SK-N-SH (cell line): Measurements from ENCODE around the gene C3orf20. TPM values are rescaled to one million over a fixed set of nuclear protein-coding genes. Genes with fewer than 3 reads are reported as not detected.

Source experiments
- CTCF ChIA-PET: fragments of 300-600, 350-600 bp; formaldehyde crosslinking; extraction: SDS; loops from one replicate; lab custom pipeline; 2021; lab: Yijun Ruan, JAX
- POLR2A ChIA-PET: fragments of 350-600 bp; sonication (Branson Sonifier 250); formaldehyde crosslinking; extraction: SDS; loops from one replicate; lab custom pipeline; 2020; ENCODE audit warnings: antibody characterized with exemption, inconsistent platforms; lab: Yijun Ruan, JAX
- DNase-seq: peaks from one replicate; pipeline ENCODE4 v3.0.0; 2012
- H2AFZ ChIP-seq: fragments of 200-600 bp; sonication (generic); 2 replicates; pipeline ENCODE4 v1.8.1; 2016; ENCODE audit warnings: antibody characterized with exemption, mild to moderate bottlenecking, low read depth
- H3F3A ChIP-seq: fragments of 200-600 bp; sonication (generic); replicated peaks from 2 replicates; pipeline ENCODE3; 2016; ENCODE audit warnings: antibody characterized with exemption, mild to moderate bottlenecking; ENCODE audit not compliant: insufficient read depth
- H3K27ac ChIP-seq, 2 experiments: fragments of 200-500 bp in 1 of 2; fragments of 200-600 bp in 1 of 2; sonication (Bioruptor generic) in 1 of 2; sonication (generic), shearing (Covaris generic) in 1 of 2; 2 replicates each; pipeline versions ENCODE4 v1.5.1 to v1.6.1; 2014 to 2016; ENCODE audit warnings: low read depth in 2 of 2, inconsistent platforms in 1 of 2, low read length in 1 of 2, mild to moderate bottlenecking in 1 of 2, mixed read lengths in 1 of 2
- H3K27me3 ChIP-seq: fragments of 200-600 bp; sonication (generic), shearing (Covaris generic); 2 replicates; pipeline ENCODE4 v1.6.1; 2016; ENCODE audit warnings: mixed run types; ENCODE audit not compliant: insufficient read depth
- H3K36me3 ChIP-seq, 2 experiments: fragments of 200-500 bp in 1 of 2; fragments of 200-600 bp in 1 of 2; sonication (Bioruptor generic) in 1 of 2; sonication (generic) in 1 of 2; replicated peaks in 1 of 2; 2 replicates each; pipeline versions ENCODE3 to v1.5.1; 2014 to 2016; ENCODE audit warnings: low read length in 1 of 2, mild to moderate bottlenecking in 1 of 2; ENCODE audit not compliant: insufficient read depth in 2 of 2, control insufficient read depth in 1 of 2
- H3K4me1 ChIP-seq, 2 experiments: fragments of 200-500 bp in 1 of 2; fragments of 200-600 bp in 1 of 2; sonication (Bioruptor generic) in 1 of 2; sonication (generic), shearing (Covaris generic) in 1 of 2; 2 replicates each; pipeline versions ENCODE4 v1.5.1 to v1.6.1; 2014 to 2016; ENCODE audit warnings: low read depth in 1 of 2, low read length in 1 of 2, mixed run types in 1 of 2; ENCODE audit not compliant: insufficient read depth in 2 of 2, control insufficient read depth in 1 of 2
- H3K4me2 ChIP-seq: fragments of 200-600 bp; sonication (generic), shearing (Covaris generic); 2 replicates; pipeline ENCODE4 v1.6.1; 2017; ENCODE audit warnings: mixed run types
- H3K4me3 ChIP-seq, 2 experiments: fragments of 200-500 bp in 1 of 2; fragments of 200-600 bp in 1 of 2; sonication (Bioruptor generic) in 1 of 2; sonication (generic), shearing (Covaris generic) in 1 of 2; 2 replicates each; pipeline versions ENCODE4 v1.5.1 to v1.8.1; 2014 to 2016; ENCODE audit warnings: low read depth in 2 of 2, inconsistent platforms in 1 of 2, low read length in 1 of 2, mild to moderate bottlenecking in 1 of 2, mixed read lengths in 1 of 2, moderate library complexity in 1 of 2
- H3K79me2 ChIP-seq: fragments of 200-600 bp; sonication (generic); 2 replicates; pipeline ENCODE4 v1.8.1; 2017; ENCODE audit warnings: mild to moderate bottlenecking; ENCODE audit not compliant: insufficient read depth
- H3K9ac ChIP-seq: fragments of 200-600 bp; sonication (generic); 2 replicates; pipeline ENCODE4 v1.6.1; 2017; ENCODE audit warnings: mixed run types
- H3K9me2 ChIP-seq: fragments of 200-600 bp; sonication (generic); 2 replicates; pipeline ENCODE4 v1.6.1; 2017; ENCODE audit warnings: mixed run types
- H3K9me3 ChIP-seq: fragments of 200-600 bp; sonication (generic); 2 replicates; pipeline ENCODE4 v1.6.1; 2017; ENCODE audit warnings: mixed run types, mild to moderate bottlenecking, moderate library complexity
- H4K20me1 ChIP-seq: fragments of 200-600 bp; sonication (generic); 2 replicates; pipeline ENCODE4 v1.6.1; 2017; ENCODE audit warnings: mild to moderate bottlenecking, mixed run types; ENCODE audit not compliant: insufficient read depth
- EZH2phosphoT487 ChIP-seq: fragments of 200-600 bp; sonication (generic); IDR thresholded peaks from 2 replicates; pipeline ENCODE4 v1.6.1; 2017; ENCODE audit warnings: low read depth, mixed run types, mild to moderate bottlenecking, antibody characterized with exemption, moderate library complexity, borderline replicate concordance
- FOSL2 ChIP-seq: IDR thresholded peaks from 2 replicates; pipeline ENCODE4 v1.4.0; 2012; ENCODE audit warnings: low read depth, mild to moderate bottlenecking, moderate library complexity, borderline replicate concordance
- FOXJ3 ChIP-seq: sonication (generic); formaldehyde crosslinking; IDR thresholded peaks from 2 replicates; pipeline ENCODE4 v1.5.1; 2020; ENCODE audit warnings: mild to moderate bottlenecking, missing genetic modification reagents
- MEF2A ChIP-seq: IDR thresholded peaks from 2 replicates; pipeline ENCODE4 v1.4.0; 2012; ENCODE audit warnings: low read depth, borderline replicate concordance
- MXI1 ChIP-seq: IDR thresholded peaks from 2 replicates; pipeline ENCODE4 v1.6.1; 2012; ENCODE audit warnings: mild to moderate bottlenecking, low read depth, low read length, improper control_type of control experiment
- NFIC ChIP-seq: IDR thresholded peaks from 2 replicates; pipeline ENCODE4 v1.4.0; 2012; ENCODE audit warnings: borderline replicate concordance
- POLR2AphosphoS5 ChIP-seq: IDR thresholded peaks from 2 replicates; pipeline ENCODE4 v1.6.1; 2012; ENCODE audit warnings: low read depth, low read length
- RAD21 ChIP-seq: IDR thresholded peaks from 2 replicates; pipeline ENCODE4 v1.6.1; 2012; ENCODE audit warnings: mild to moderate bottlenecking, low read length
- REST ChIP-seq: IDR thresholded peaks from 2 replicates; pipeline ENCODE4 v1.6.1; 2012; ENCODE audit warnings: mild to moderate bottlenecking, low read depth, low read length, moderate library complexity
- RFX5 ChIP-seq: IDR thresholded peaks from 2 replicates; pipeline ENCODE4 v1.6.1; 2012; ENCODE audit warnings: mild to moderate bottlenecking, improper control_type of control experiment, low read length
- RXRA ChIP-seq: IDR thresholded peaks from 2 replicates; pipeline ENCODE4 v1.4.0; 2012; ENCODE audit warnings: low read depth, mild to moderate bottlenecking, borderline replicate concordance
- SIN3A ChIP-seq: IDR thresholded peaks from 2 replicates; pipeline ENCODE4 v1.6.1; 2012; ENCODE audit warnings: low read depth, mild to moderate bottlenecking, low read length, moderate library complexity, borderline replicate concordance
- USF2 ChIP-seq: fragments of 150-350 bp; IDR thresholded peaks from 2 replicates; pipeline ENCODE4 v1.6.1; 2017; ENCODE audit warnings: antibody characterized with exemption, low read length, low read depth, borderline replicate concordance
- WGBS: methylation state at CpG from one replicate; pipeline ENCODE4 v1.1.6; 2017; ENCODE audit warnings: low lambda C conversion rate; 5-methylcytosine and 5-hydroxymethylcytosine counted together
- polyA plus RNA-seq, 3 experiments: library from polyadenylated mRNA; depleted of rRNA; stranded (reverse); fragments of >200 nt; gene quantifications; 2 replicates each; pipeline ENCODE4 v1.2.3, GENCODE V29; 2012

C3orf20 gene
- polyA plus RNA-seq, 1 of the 3 experiments (the other 2 are of a cell fraction), result not detected

GRCh38 chr3:14796403-14797077, 121.6 kb downstream of the C3orf20 start (continued):
- TF ChIP-seq REST (no peak), RAD21 (no peak), NFIC (no peak), MEF2A (no peak), EZH2phosphoT487 (no peak), SIN3A (no peak), POLR2AphosphoS5 (no peak), USF2 (no peak), MXI1 (no peak), FOSL2 (no peak)

- TF ChIP-seq RAD21 (no peak), RFX5 (no peak), MEF2A (no peak), FOXJ3 (no peak), RXRA (no peak)
- no peak overlapping the region for H3K9ac ChIP-seq
Measured at GRCh38 chr3:14797731-14798130, 122.8 kb downstream of the C3orf20 start.

More at GRCh38 chr3:14797731-14798130, 122.8 kb downstream of the C3orf20 start:
- Histone ChIP-seq H2AFZ (no peak overlapping the region), H3K79me2 (no peaks in the 10 kb centered on the region), H3K4me2 (no peak overlapping the region), H3K4me3 (no peak overlapping the region), H3K4me1 (no peaks in the 10 kb centered on the region; a peak in 1 of 4 replicates), H4K20me1 (no peaks in the 10 kb centered on the region), H3K9me3 (no peaks in the 10 kb centered on the region), H3F3A (no peaks in the 10 kb centered on the region), H3K27ac (no peak overlapping the region), H3K36me3 (no peaks in the 10 kb centered on the region), H3K27me3 (no peaks in the 10 kb centered on the region), H3K9me2 (no peaks in the 10 kb centered on the region)
- 30% methylated on average over 3 of the region's 4 CpGs for WGBS
- DNase-seq, result no peak
- CTCF ChIA-PET, result interaction anchor here (0.7 to 2.1 kb wide), 5 partner anchors 25 to 129 kb away, joined by 3 to 9 read pairs (median 3); no protein-coding TSS in a partner anchor
- POLR2A ChIA-PET, result no interaction called here
